H9 (cell line): ENCODE results near the gene ODC1. TPM values are rescaled to one million over a fixed set of nuclear protein-coding genes. Genes with fewer than 3 reads are reported as not detected.

Source experiments
- DNase-seq: peaks from one replicate; pipeline ENCODE4 v3.0.0-alpha.2; 2017
- H2AFZ ChIP-seq: one replicate; pipeline ENCODE4 v1.6.1; 2013; ENCODE audit warnings: mild to moderate bottlenecking, low read length, control low read depth, moderate library complexity
- H2AK5ac ChIP-seq: 2 replicates; pipeline ENCODE4 v1.6.1; 2013; ENCODE audit warnings: low read length, control low read depth, mixed read lengths; ENCODE audit not compliant: insufficient read length
- H2BK120ac ChIP-seq: one replicate; pipeline ENCODE4 v1.6.1; 2013; ENCODE audit warnings: low read depth, mild to moderate bottlenecking, low read length, control low read depth, inconsistent platforms; ENCODE audit not compliant: poor library complexity, severe bottlenecking
- H2BK12ac ChIP-seq: 2 replicates; pipeline ENCODE4 v1.6.1; 2013; ENCODE audit warnings: low read length, control low read depth, mixed read lengths, low read depth; ENCODE audit not compliant: insufficient read length
- H2BK15ac ChIP-seq: 2 replicates; pipeline ENCODE4 v1.6.1; 2013; ENCODE audit warnings: low read depth, low read length, control low read depth
- H2BK20ac ChIP-seq: one replicate; pipeline ENCODE4 v1.6.1; 2013; ENCODE audit warnings: low read depth, mild to moderate bottlenecking, low read length, control low read depth, inconsistent platforms; ENCODE audit not compliant: poor library complexity, severe bottlenecking
- H2BK5ac ChIP-seq: 2 replicates; pipeline ENCODE4 v1.6.1; 2013; ENCODE audit warnings: low read length, control low read depth, mixed read lengths; ENCODE audit not compliant: insufficient read length
- H3K14ac ChIP-seq: 2 replicates; pipeline ENCODE4 v1.6.1; 2013; ENCODE audit warnings: low read length, control low read depth; ENCODE audit not compliant: insufficient read depth
- H3K18ac ChIP-seq: 2 replicates; pipeline ENCODE4 v1.6.1; 2013; ENCODE audit warnings: low read depth, mild to moderate bottlenecking, mixed read lengths, low read length, control low read depth; ENCODE audit not compliant: insufficient read length
- H3K23ac ChIP-seq: 2 replicates; pipeline ENCODE4 v1.6.1; 2013; ENCODE audit warnings: low read length, control low read depth, mixed read lengths, low read depth; ENCODE audit not compliant: insufficient read length
- H3K23me2 ChIP-seq: 2 replicates; pipeline ENCODE4 v1.6.1; 2013; ENCODE audit warnings: low read depth, mild to moderate bottlenecking, mixed read lengths, low read length, control low read depth; ENCODE audit not compliant: insufficient read length, poor library complexity, severe bottlenecking
- H3K27ac ChIP-seq: 2 replicates; pipeline ENCODE4 v1.5.1; 2013; ENCODE audit warnings: low read length, control low read depth, mixed read lengths, low read depth; ENCODE audit not compliant: insufficient read length
- H3K27me3 ChIP-seq: 2 replicates; pipeline ENCODE4 v1.6.1; 2013; ENCODE audit warnings: low read length, control low read depth, inconsistent platforms; ENCODE audit not compliant: insufficient read depth
- H3K4ac ChIP-seq: 2 replicates; pipeline ENCODE4 v1.6.1; 2013; ENCODE audit warnings: low read depth, mild to moderate bottlenecking, control low read depth, inconsistent platforms, low read length, moderate library complexity
- H3K4me1 ChIP-seq: 2 replicates; pipeline ENCODE4 v1.6.1; 2013; ENCODE audit warnings: low read length, control low read depth, inconsistent platforms; ENCODE audit not compliant: insufficient read depth
- H3K4me2 ChIP-seq: 2 replicates; pipeline ENCODE4 v1.6.1; 2013; ENCODE audit warnings: low read length, control low read depth, mixed read lengths; ENCODE audit not compliant: insufficient read length, insufficient read depth
- H3K56ac ChIP-seq: 2 replicates; pipeline ENCODE4 v1.6.1; 2013; ENCODE audit warnings: low read depth, mild to moderate bottlenecking, mixed read lengths, low read length, control low read depth; ENCODE audit not compliant: insufficient read length
- H3K79me1 ChIP-seq: 2 replicates; pipeline ENCODE4 v1.6.1; 2013; ENCODE audit warnings: low read depth, mild to moderate bottlenecking, moderate library complexity, low read length, control low read depth, inconsistent platforms; ENCODE audit not compliant: insufficient read depth, poor library complexity, severe bottlenecking
- H3K79me2 ChIP-seq: 2 replicates; pipeline ENCODE4 v1.6.1; 2013; ENCODE audit warnings: low read length, control low read depth, inconsistent platforms; ENCODE audit not compliant: insufficient read depth
- H3K9ac ChIP-seq: 2 replicates; pipeline ENCODE4 v1.6.1; 2013; ENCODE audit warnings: low read length, control low read depth, mixed read lengths; ENCODE audit not compliant: insufficient read length; ENCODE audit errors: extremely low read depth
- H3K9me3 ChIP-seq: one replicate; pipeline ENCODE4 v1.6.1; 2013; ENCODE audit warnings: low read depth, low read length, inconsistent platforms; ENCODE audit not compliant: control insufficient read depth
- H3T11ph ChIP-seq: one replicate; pipeline ENCODE4 v1.6.1; 2013; ENCODE audit warnings: mild to moderate bottlenecking, low read length, control low read depth, inconsistent platforms
- H4K20me1 ChIP-seq: one replicate; pipeline ENCODE4 v1.6.1; 2013; ENCODE audit not compliant: control insufficient read depth, insufficient read length, insufficient read depth
- H4K5ac ChIP-seq: 2 replicates; pipeline ENCODE4 v1.6.1; 2013; ENCODE audit warnings: low read depth, mild to moderate bottlenecking, mixed read lengths, low read length, control low read depth; ENCODE audit not compliant: insufficient read length
- H4K8ac ChIP-seq: replicated peaks from 2 replicates; pipeline ENCODE4 v1.6.1; 2013; ENCODE audit warnings: low read length, control low read depth, mixed read lengths, low read depth; ENCODE audit not compliant: insufficient read length
- H4K91ac ChIP-seq: 2 replicates; pipeline ENCODE4 v1.6.1; 2013; ENCODE audit warnings: low read depth, mild to moderate bottlenecking, moderate library complexity, mixed read lengths, low read length, control low read depth; ENCODE audit not compliant: insufficient read length
- H3K27ac Mint-ChIP-seq, 3 experiments: 2 replicates in 2 of 3; 3 replicates in 1 of 3; pipeline ENCODE4 v1.8.0; 2020 to 2021; ENCODE audit warnings: mixed read lengths in 3 of 3, mild to moderate bottlenecking in 1 of 3, moderate library complexity in 1 of 3
- H3K27me3 Mint-ChIP-seq: 2 replicates; pipeline ENCODE4 v1.8.0; 2021; ENCODE audit warnings: low read depth, mild to moderate bottlenecking, moderate library complexity, mixed read lengths
- H3K36me3 Mint-ChIP-seq, 3 experiments: 2 replicates in 2 of 3; 3 replicates in 1 of 3; pipeline ENCODE4 v1.8.0; 2020 to 2021; ENCODE audit warnings: low read depth in 3 of 3, mixed read lengths in 3 of 3; ENCODE audit not compliant: insufficient read depth in 1 of 3
- H3K4me1 Mint-ChIP-seq, 2 experiments: 2 replicates each; pipeline ENCODE4 v1.8.0; 2020; ENCODE audit warnings: mixed read lengths in 2 of 2
- H3K4me3 Mint-ChIP-seq, 2 experiments: 2 replicates in 1 of 2; 3 replicates in 1 of 2; pipeline ENCODE4 v1.8.0; 2020 to 2021; ENCODE audit warnings: mild to moderate bottlenecking in 2 of 2, mixed read lengths in 2 of 2, moderate library complexity in 1 of 2
- H3K9me3 Mint-ChIP-seq, 2 experiments: 2 replicates in 1 of 2; 3 replicates in 1 of 2; pipeline ENCODE4 v1.8.0; 2020; ENCODE audit warnings: mild to moderate bottlenecking in 2 of 2, mixed read lengths in 2 of 2, moderate library complexity in 1 of 2
- WGBS: extraction: QIAGEN DNeasy Blood & Tissue Kit; methylation state at CpG from one replicate; pipeline ENCODE4 v1.1.7; 2013; ENCODE audit warnings: missing lambda C conversion rate, low lambda C conversion rate, mixed read lengths; ENCODE audit not compliant: insufficient read length; ENCODE audit errors: extremely low coverage; 5-methylcytosine and 5-hydroxymethylcytosine counted together
- total RNA-seq: library from RNA; stranded (reverse); gene quantifications from 2 replicates; pipeline ENCODE4 v1.2.1, GENCODE V29; 2021
- TF ChIP-seq, protein P1 (sequence below): fragments of 200-600 bp; sonication (generic); conservative IDR thresholded peaks from 3 replicates; pipeline ENCODE4 v1.8.0; 2021; ENCODE audit warnings: antibody characterized with exemption, mild to moderate bottlenecking

The ODC1 gene
- total RNA-seq, 1 experiment from 2014 or later = 48.3 TPM

DNA sequence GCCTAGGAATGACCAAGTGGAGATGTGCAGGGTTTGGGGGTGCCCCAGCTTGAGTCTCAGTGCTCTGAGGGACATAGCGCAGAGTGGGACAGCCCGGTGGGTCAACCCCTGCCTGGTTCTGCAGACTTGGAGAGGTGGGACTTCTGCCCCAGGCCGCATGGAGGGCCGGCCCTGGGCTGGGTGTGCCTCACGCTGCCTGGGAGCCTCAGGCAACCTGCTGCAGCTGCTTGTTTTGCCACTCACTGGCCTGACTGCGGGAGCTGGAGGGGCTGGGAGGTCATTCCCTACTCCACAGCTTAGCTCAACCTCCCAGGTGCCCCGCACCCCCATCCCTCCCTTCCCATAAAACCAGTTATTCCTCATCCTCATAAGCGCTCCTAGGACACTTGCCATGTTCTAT lies 33.1 kb downstream of the ODC1 start:
- Mint-ChIP-seq H3K9me3 (peaks cover 3% of the 10 kb centered on the region in 2 experiments; a peak in 3 of 5 replicates), H3K27me3 (no peaks in the 10 kb centered on the region), H3K4me3 (no peak overlapping the region), H3K36me3 (no peaks in the 10 kb centered on the region), H3K4me1 (peaks cover 0 to 6% of the 10 kb centered on the region in 2 experiments; a peak in 1 of 4 replicates), H3K27ac (0 out of 7 replicates have a peak overlapping the region, but pooled peaks of 1 of the 3 experiments have one; percentile 44)
- Histone ChIP-seq H3K14ac (no peak overlapping the region), H3K79me1 (no peaks in the 10 kb centered on the region), H3K4ac (no peak overlapping the region), H2BK5ac (no peak overlapping the region), H3K23ac (no peak overlapping the region), H3T11ph (no peak overlapping the region), H3K4me1 (no peaks in the 10 kb centered on the region), H3K4me2 (no peak overlapping the region), H3K27me3 (no peaks in the 10 kb centered on the region), H3K9me3 (no peaks in the 10 kb centered on the region), H3K9ac (no peak overlapping the region), H4K20me1 (peaks cover 2% of the 10 kb centered on the region), H3K27ac (no peak overlapping the region), H2BK15ac (no peak overlapping the region), H3K56ac (no peak overlapping the region), H3K79me2 (no peaks in the 10 kb centered on the region), H3K18ac (no peak overlapping the region), H2AK5ac (no peak overlapping the region), H4K5ac (no peak overlapping the region), H3K23me2 (no peaks in the 10 kb centered on the region), H2BK120ac (no peak overlapping the region), H4K8ac (no peak overlapping the region), H2AFZ (no peak overlapping the region), H2BK12ac (no peak overlapping the region), H4K91ac (no peak overlapping the region), H2BK20ac (no peak overlapping the region)
- no peak for DNase-seq
- TF ChIP-seq, protein P1, sequence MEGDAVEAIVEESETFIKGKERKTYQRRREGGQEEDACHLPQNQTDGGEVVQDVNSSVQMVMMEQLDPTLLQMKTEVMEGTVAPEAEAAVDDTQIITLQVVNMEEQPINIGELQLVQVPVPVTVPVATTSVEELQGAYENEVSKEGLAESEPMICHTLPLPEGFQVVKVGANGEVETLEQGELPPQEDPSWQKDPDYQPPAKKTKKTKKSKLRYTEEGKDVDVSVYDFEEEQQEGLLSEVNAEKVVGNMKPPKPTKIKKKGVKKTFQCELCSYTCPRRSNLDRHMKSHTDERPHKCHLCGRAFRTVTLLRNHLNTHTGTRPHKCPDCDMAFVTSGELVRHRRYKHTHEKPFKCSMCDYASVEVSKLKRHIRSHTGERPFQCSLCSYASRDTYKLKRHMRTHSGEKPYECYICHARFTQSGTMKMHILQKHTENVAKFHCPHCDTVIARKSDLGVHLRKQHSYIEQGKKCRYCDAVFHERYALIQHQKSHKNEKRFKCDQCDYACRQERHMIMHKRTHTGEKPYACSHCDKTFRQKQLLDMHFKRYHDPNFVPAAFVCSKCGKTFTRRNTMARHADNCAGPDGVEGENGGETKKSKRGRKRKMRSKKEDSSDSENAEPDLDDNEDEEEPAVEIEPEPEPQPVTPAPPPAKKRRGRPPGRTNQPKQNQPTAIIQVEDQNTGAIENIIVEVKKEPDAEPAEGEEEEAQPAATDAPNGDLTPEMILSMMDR = no peak
- WGBS = no CpG with 5 or more reads among the region's 8 CpGs
